NT2/D1 (cell line): Measurements from ENCODE around the gene ZMYND10.

Source experiments
- SUZ12 ChIP-seq: IDR thresholded peaks from 2 replicates; pipeline ENCODE4 v1.6.1; 2011; ENCODE audit not compliant: insufficient read length, insufficient read depth; ENCODE audit errors: extremely low read depth
- YY1 ChIP-seq: IDR thresholded peaks from 2 replicates; pipeline ENCODE4 v1.6.1; 2011; ENCODE audit not compliant: insufficient read length, insufficient read depth
- ZNF274 ChIP-seq: IDR thresholded peaks from 2 replicates; pipeline ENCODE4 v1.6.1; 2011; ENCODE audit warnings: mild to moderate bottlenecking, low read depth, low read length

- TF ChIP-seq YY1: no peak
- TF ChIP-seq SUZ12: no peak
- TF ChIP-seq ZNF274: no peak
Measured at GRCh38 chr3:50355829-50356552, 10.5 kb upstream of the ZMYND10 start.
